ENCODE results near the gene RYR3. TPM values are rescaled to one million over a fixed set of nuclear protein-coding genes. Genes with fewer than 3 reads are reported as not detected.

RYR3 gene
- total and polyA plus RNA-seq, 10 of the 15 experiments (the other 5 are each of a cell fraction or from before 2014, with no cell fraction given): under 0.01 to 0.44 (median 0.16) TPM; not detected in 5

DNA sequence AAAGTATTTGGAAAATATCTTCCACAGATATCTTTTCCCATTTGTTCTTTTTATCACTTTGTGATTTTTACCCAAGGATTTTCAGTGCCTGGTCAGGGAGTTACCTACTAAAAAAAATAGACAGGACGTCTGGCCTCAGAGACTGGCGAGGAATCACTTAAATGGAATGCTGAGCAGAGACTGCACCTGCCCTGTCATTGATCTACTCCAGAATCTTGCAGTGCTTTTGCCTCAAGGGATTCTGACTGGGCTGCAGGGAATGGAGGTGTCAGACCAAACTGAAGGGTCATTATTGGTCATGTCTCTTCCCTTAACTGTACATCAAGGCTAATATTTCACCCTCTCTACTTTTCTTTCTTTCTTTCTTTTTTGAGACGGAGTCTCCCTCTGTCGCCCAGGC lies 12.1 kb upstream of the RYR3 start:
- no peak for ATAC-seq
- H3K4me3 ChIP-seq: no peak overlapping the region
- no peaks in the 10 kb centered on the region for H4K20me1 ChIP-seq (ENCODE audit: control insufficient read depth, insufficient read depth)
- DNase-seq (ENCODE audit: low read depth, low spot score): no peak
- H3K4me2 ChIP-seq (ENCODE audit: control insufficient read depth, insufficient read depth): no peak overlapping the region
- WGBS (ENCODE audit: insufficient coverage, insufficient replicate concordance, low lambda C conversion rate, missing lambda C conversion rate): 29% methylated on average over 4 of the region's 4 CpGs
- ChIA-PET CTCF (interaction anchor here (8.0 kb wide), 1 partner anchor 402 kb away, joined by 153 read pairs; no protein-coding TSS in a partner anchor), POLR2A (no interaction called here), SMC1A (ENCODE audit: uncharacterized antibody, unreplicated experiment) (no interaction called here), RAD21 (ENCODE audit: unreplicated experiment) (no interaction called here)
- H2AFZ ChIP-seq (ENCODE audit: control insufficient read depth, low read depth, low read length): no peak overlapping the region
- no TSS peak for BruUV-seq (replicated peaks)
- TF ChIP-seq ASH2L (IDR thresholded peaks at IDR 0.05; ENCODE audit: borderline replicate concordance, low read depth) (no peak), ZBTB11 (CRISPR knock-in tag; IDR thresholded peaks at IDR 0.05) (no peak), JUNB (IDR thresholded peaks at IDR 0.05) (no peak), ATF7 (IDR thresholded peaks at IDR 0.05; ENCODE audit: low read depth) (no peak), KLF5 (IDR thresholded peaks at IDR 0.05; ENCODE audit: partially characterized antibody) (no peak), FOS (IDR thresholded peaks at IDR 0.05; ENCODE audit: borderline replicate concordance, extremely low read depth, insufficient read length) (no peak)
- in situ Hi-C loops (cut with MboI): loop anchor here (10.0 kb wide), 1 partner anchor 396 kb away; no protein-coding TSS in a partner anchor
- H3K27me3 ChIP-seq (replicated peaks in 1 of 2; ENCODE audit: control insufficient read depth in 2 of 2, insufficient read depth in 2 of 2, low read length in 1 of 2): no peaks in the 10 kb centered on the region; a peak in 1 of 4 replicates
- H3K36me3 ChIP-seq (ENCODE audit: control insufficient read depth in 2 of 2, insufficient read depth in 2 of 2, low read length in 1 of 2): no peaks in the 10 kb centered on the region
- no peak for FAIRE-seq
- no peaks in the 10 kb centered on the region for H3K9me3 ChIP-seq (replicated peaks; ENCODE audit: control insufficient read depth, insufficient read depth, low read length)
- H3K9ac ChIP-seq (ENCODE audit: control insufficient read depth, insufficient read depth, low read length): no peak overlapping the region
- no peak overlapping the region for H3K27ac ChIP-seq (ENCODE audit: control insufficient read depth, insufficient read depth)
- no peaks in the 10 kb centered on the region for H3K79me2 ChIP-seq (ENCODE audit: control insufficient read depth, insufficient read depth, low read length)
- intact Hi-C loops (cut with micrococcal nuclease; ENCODE audit: unreplicated experiment): no loop called here
- no peaks in the 10 kb centered on the region for H3K4me1 ChIP-seq (ENCODE audit: control insufficient read depth, insufficient read depth, low read length)
